HepG2 (cell line): ENCODE results near the gene ZNF91. TPM values are rescaled to one million over a fixed set of nuclear protein-coding genes. Genes with fewer than 3 reads are reported as not detected.

Source experiments
- ATAC-seq: fragments of 200-7000 bp; cut with Tn5 transposase; 3 replicates; pipeline ENCODE4 v1.9.1; 2020; ENCODE audit warnings: mild to moderate bottlenecking, moderate library complexity
- BruUV-seq: library from RNA; stranded (reverse); fragments of 400-500 nt; replicated peaks from 2 replicates; lab custom pipeline; 2021; lab: Mats Ljungman, UMichigan
- CTCF ChIA-PET: fragments of 300-600 bp; formaldehyde crosslinking; extraction: SDS; loops from one replicate; lab custom pipeline; 2021; ENCODE audit warnings: low total read pairs, inconsistent platforms, low intra/inter-chr PET ratio; lab: Yijun Ruan, JAX
- POLR2A ChIA-PET: fragments of 350-600 bp; sonication (Branson Sonifier 250); formaldehyde crosslinking; loops from one replicate; lab custom pipeline; 2020; ENCODE audit warnings: antibody characterized with exemption, inconsistent platforms; lab: Yijun Ruan, JAX
- DNase-seq: peaks from one replicate; pipeline ENCODE4 v3.0.0-alpha.2; 2015; ENCODE audit warnings: low spot score
- FAIRE-seq: peaks from 3 replicates; lab custom pipeline; 2011; peaks lifted over from hg19 to GRCh38; lab: Jason Lieb, UNC
- H2AFZ ChIP-seq: one replicate; pipeline ENCODE4 v1.6.1; 2011; ENCODE audit warnings: low read length, inconsistent platforms
- H3K27ac ChIP-seq: fragments of 300-600 bp; 3 replicates; pipeline ENCODE4 v1.8.0; 2011; ENCODE audit warnings: mixed run types, mild to moderate bottlenecking, mixed read lengths, low read length, inconsistent platforms; ENCODE audit not compliant: insufficient read depth; ENCODE audit errors: extremely low read length
- H3K27me3 ChIP-seq, 2 experiments: fragments of 200-600 bp in 1 of 2; 2 replicates in 1 of 2; 3 replicates in 1 of 2; pipeline versions ENCODE4 v1.6.0 to v1.8.0; 2011; ENCODE audit warnings: low read length in 2 of 2, mild to moderate bottlenecking in 2 of 2, moderate library complexity in 2 of 2, inconsistent platforms in 1 of 2; ENCODE audit not compliant: insufficient read depth in 2 of 2, control insufficient read depth in 1 of 2
- H3K36me3 ChIP-seq, 2 experiments: fragments of 200-600 bp in 1 of 2; replicated peaks in 1 of 2; 2 replicates in 1 of 2; 3 replicates in 1 of 2; pipeline versions ENCODE4 v1.5.1 to v1.8.0; 2011; ENCODE audit warnings: low read length in 2 of 2, inconsistent platforms in 1 of 2; ENCODE audit not compliant: insufficient read depth in 2 of 2, control insufficient read depth in 1 of 2
- H3K4me1 ChIP-seq: 2 replicates; pipeline ENCODE4 v1.5.1; 2012; ENCODE audit warnings: low read length, inconsistent platforms; ENCODE audit not compliant: insufficient read depth
- H3K4me2 ChIP-seq: 2 replicates; pipeline ENCODE4 v1.6.0; 2011; ENCODE audit warnings: low read depth, low read length, inconsistent platforms
- H3K4me3 ChIP-seq, 3 experiments: fragments of 200-600 bp in 1 of 3; sonication (generic), shearing (Covaris generic) in 1 of 3; replicated peaks in 1 of 3; 2 replicates each; pipeline ENCODE4 v1.5.1; 2011 to 2016; ENCODE audit warnings: low read length in 3 of 3, inconsistent platforms in 2 of 3, low read depth in 2 of 3, mild to moderate bottlenecking in 2 of 3, control low read depth in 1 of 3, mixed read lengths in 1 of 3; ENCODE audit not compliant: insufficient read depth in 1 of 3
- H3K79me2 ChIP-seq: one replicate; pipeline ENCODE4 v1.6.1; 2011; ENCODE audit warnings: low read length, inconsistent platforms; ENCODE audit not compliant: insufficient read depth
- H3K9ac ChIP-seq: 2 replicates; pipeline ENCODE4 v1.6.0; 2011; ENCODE audit warnings: mild to moderate bottlenecking, low read depth, low read length, inconsistent platforms; ENCODE audit not compliant: insufficient read depth
- H3K9me3 ChIP-seq: 2 replicates; pipeline ENCODE4 v1.5.1; 2012; ENCODE audit warnings: mild to moderate bottlenecking, low read length
- H4K20me1 ChIP-seq: 2 replicates; pipeline ENCODE4 v1.6.0; 2011; ENCODE audit warnings: inconsistent platforms, mild to moderate bottlenecking, low read length, moderate library complexity; ENCODE audit not compliant: insufficient read depth
- ATRX ChIP-seq: sonication (generic); formaldehyde crosslinking; IDR thresholded peaks from 2 replicates; pipeline ENCODE4 v1.4.0; 2020; ENCODE audit warnings: missing genetic modification reagents, borderline replicate concordance
- KDM6A ChIP-seq: IDR thresholded peaks from 2 replicates; pipeline ENCODE4 v1.6.1; 2016; ENCODE audit warnings: low read depth
- NFRKB ChIP-seq: fragments of 450-650 bp; IDR thresholded peaks from 2 replicates; pipeline ENCODE4 v1.6.1; 2017
- SMARCE1 ChIP-seq: fragments of 450-650 bp; IDR thresholded peaks from 2 replicates; pipeline ENCODE4 v1.6.1; 2017; ENCODE audit warnings: borderline replicate concordance
- SP1 ChIP-seq, 2 experiments: fragments of 450-650 bp in 1 of 2; sonication (generic) in 1 of 2; formaldehyde crosslinking in 1 of 2; IDR thresholded peaks; 2 replicates each; pipeline versions ENCODE4 v1.4.0 to v1.6.1; 2016 to 2020; ENCODE audit warnings: missing genetic modification reagents in 1 of 2
- WIZ ChIP-seq: sonication (generic); formaldehyde crosslinking; IDR thresholded peaks from 2 replicates; pipeline ENCODE4 v1.5.1; 2020; ENCODE audit warnings: mild to moderate bottlenecking, missing genetic modification reagents
- ZNF136 ChIP-seq: sonication (generic); formaldehyde crosslinking; IDR thresholded peaks from 2 replicates; pipeline ENCODE4 v1.8.1; 2022; ENCODE audit warnings: low read depth, mild to moderate bottlenecking, moderate library complexity, missing genetic modification reagents
- ZNF496 ChIP-seq: sonication (generic); formaldehyde crosslinking; IDR thresholded peaks from 2 replicates; pipeline ENCODE4 v1.8.1; 2023; ENCODE audit warnings: mild to moderate bottlenecking, moderate library complexity, missing genetic modification reagents; ENCODE audit not compliant: insufficient replicate concordance
- ZSCAN29 ChIP-seq: sonication (generic); formaldehyde crosslinking; conservative IDR thresholded peaks from 2 replicates; pipeline ENCODE4 v1.4.0; 2020; ENCODE audit warnings: mild to moderate bottlenecking, missing genetic modification reagents
- WGBS: methylation state at CpG from one replicate; pipeline ENCODE4 v1.1.6; 2017; ENCODE audit warnings: low lambda C conversion rate; 5-methylcytosine and 5-hydroxymethylcytosine counted together
- in situ Hi-C: cut with HindIII; loops from 2 replicates; pipeline ENCODE4 v1.10.0; 2017; ENCODE audit warnings: low pct_unique_long_range_greater_than_20kb; ENCODE audit not compliant: extremely low pct_ligation_motif_present
- intact Hi-C: fragments of 100-400 bp; cut with micrococcal nuclease; formaldehyde crosslinking; loops from one replicate; pipeline ENCODE4 v1.10.0; 2022; ENCODE audit not compliant: unreplicated experiment
- polyA plus RNA-seq, 8 experiments: library from polyadenylated mRNA; depleted of rRNA in 3 of 8; stranded (reverse) in 7 of 8; unstranded in 1 of 8; fragments of >200 nt; fragmentation: Illumina TruSeq in 4 of 8; extraction: Trizol in 4 of 8; gene quantifications; 2 replicates each; pipeline versions ENCODE4 v1.2.1 to v1.2.3, GENCODE V29; 2011 to 2016; ENCODE audit warnings: low read depth in 4 of 8, missing spikeins in 1 of 8, mixed read lengths in 1 of 8; ENCODE audit not compliant: insufficient read depth in 1 of 8
- total RNA-seq, 5 experiments: library from RNA; depleted of rRNA; stranded (reverse); fragments of >200 nt; fragmentation: Illumina TruSeq; extraction: Trizol; gene quantifications; 2 replicates each; pipeline ENCODE4 v1.2.3, GENCODE V29; 2016; ENCODE audit warnings: low read depth in 1 of 5
- TF ChIP-seq, protein P1 (sequence below): sonication (generic); formaldehyde crosslinking; IDR thresholded peaks from 2 replicates; pipeline ENCODE4 v1.9.0; 2021; ENCODE audit warnings: mild to moderate bottlenecking, missing genetic modification reagents
- TF ChIP-seq, protein P2 (sequence below): sonication (generic); formaldehyde crosslinking; IDR thresholded peaks from 2 replicates; pipeline ENCODE4 v1.8.0; 2022; ENCODE audit warnings: low read depth, missing genetic modification reagents
- TF ChIP-seq, protein P3 (sequence below): sonication (generic); formaldehyde crosslinking; IDR thresholded peaks from 2 replicates; pipeline ENCODE4 v1.4.0; 2020; ENCODE audit warnings: missing genetic modification reagents
- TF ChIP-seq, protein P4 (sequence below): sonication (generic); formaldehyde crosslinking; IDR thresholded peaks from 2 replicates; pipeline ENCODE4 v1.4.0; 2020; ENCODE audit warnings: missing genetic modification reagents

Gene ZNF91
- total and polyA plus RNA-seq, 2 of the 13 experiments (the other 11 are each of a cell fraction or from before 2014, with no cell fraction given): 19.4 to 21.5 TPM

DNA sequence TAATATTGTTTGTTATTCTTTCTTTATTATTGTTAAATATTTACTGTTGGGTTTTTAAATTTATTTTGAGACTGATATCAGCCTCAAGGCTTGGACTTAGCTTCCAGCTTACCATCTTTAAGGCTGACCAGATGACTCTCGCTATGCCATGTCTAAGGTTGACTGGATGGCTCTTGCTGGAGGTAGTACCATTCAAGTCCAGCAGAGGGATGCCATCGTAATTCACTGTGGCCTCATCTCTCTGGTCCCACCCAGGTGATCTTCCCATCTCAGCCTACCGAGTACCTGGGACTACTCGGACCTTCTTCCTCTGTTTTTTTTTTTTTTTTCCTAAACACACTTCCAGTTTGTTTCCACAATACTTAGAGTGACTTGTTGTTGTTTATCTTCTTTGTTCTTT lies 41.7 kb upstream of the ZNF91 start (continued):
- TF ChIP-seq, protein P1, sequence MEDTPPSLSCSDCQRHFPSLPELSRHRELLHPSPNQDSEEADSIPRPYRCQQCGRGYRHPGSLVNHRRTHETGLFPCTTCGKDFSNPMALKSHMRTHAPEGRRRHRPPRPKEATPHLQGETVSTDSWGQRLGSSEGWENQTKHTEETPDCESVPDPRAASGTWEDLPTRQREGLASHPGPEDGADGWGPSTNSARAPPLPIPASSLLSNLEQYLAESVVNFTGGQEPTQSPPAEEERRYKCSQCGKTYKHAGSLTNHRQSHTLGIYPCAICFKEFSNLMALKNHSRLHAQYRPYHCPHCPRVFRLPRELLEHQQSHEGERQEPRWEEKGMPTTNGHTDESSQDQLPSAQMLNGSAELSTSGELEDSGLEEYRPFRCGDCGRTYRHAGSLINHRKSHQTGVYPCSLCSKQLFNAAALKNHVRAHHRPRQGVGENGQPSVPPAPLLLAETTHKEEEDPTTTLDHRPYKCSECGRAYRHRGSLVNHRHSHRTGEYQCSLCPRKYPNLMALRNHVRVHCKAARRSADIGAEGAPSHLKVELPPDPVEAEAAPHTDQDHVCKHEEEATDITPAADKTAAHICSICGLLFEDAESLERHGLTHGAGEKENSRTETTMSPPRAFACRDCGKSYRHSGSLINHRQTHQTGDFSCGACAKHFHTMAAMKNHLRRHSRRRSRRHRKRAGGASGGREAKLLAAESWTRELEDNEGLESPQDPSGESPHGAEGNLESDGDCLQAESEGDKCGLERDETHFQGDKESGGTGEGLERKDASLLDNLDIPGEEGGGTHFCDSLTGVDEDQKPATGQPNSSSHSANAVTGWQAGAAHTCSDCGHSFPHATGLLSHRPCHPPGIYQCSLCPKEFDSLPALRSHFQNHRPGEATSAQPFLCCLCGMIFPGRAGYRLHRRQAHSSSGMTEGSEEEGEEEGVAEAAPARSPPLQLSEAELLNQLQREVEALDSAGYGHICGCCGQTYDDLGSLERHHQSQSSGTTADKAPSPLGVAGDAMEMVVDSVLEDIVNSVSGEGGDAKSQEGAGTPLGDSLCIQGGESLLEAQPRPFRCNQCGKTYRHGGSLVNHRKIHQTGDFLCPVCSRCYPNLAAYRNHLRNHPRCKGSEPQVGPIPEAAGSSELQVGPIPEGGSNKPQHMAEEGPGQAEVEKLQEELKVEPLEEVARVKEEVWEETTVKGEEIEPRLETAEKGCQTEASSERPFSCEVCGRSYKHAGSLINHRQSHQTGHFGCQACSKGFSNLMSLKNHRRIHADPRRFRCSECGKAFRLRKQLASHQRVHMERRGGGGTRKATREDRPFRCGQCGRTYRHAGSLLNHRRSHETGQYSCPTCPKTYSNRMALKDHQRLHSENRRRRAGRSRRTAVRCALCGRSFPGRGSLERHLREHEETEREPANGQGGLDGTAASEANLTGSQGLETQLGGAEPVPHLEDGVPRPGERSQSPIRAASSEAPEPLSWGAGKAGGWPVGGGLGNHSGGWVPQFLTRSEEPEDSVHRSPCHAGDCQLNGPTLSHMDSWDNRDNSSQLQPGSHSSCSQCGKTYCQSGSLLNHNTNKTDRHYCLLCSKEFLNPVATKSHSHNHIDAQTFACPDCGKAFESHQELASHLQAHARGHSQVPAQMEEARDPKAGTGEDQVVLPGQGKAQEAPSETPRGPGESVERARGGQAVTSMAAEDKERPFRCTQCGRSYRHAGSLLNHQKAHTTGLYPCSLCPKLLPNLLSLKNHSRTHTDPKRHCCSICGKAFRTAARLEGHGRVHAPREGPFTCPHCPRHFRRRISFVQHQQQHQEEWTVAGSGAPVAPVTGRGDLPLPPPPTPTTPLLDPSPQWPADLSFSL (CRISPR knock-in tag): no peak
- TF ChIP-seq SMARCE1: no peak
- TF ChIP-seq ZNF136 (CRISPR knock-in tag): no peak
- no peak for TF ChIP-seq ZNF496 (CRISPR knock-in tag)

DNA sequence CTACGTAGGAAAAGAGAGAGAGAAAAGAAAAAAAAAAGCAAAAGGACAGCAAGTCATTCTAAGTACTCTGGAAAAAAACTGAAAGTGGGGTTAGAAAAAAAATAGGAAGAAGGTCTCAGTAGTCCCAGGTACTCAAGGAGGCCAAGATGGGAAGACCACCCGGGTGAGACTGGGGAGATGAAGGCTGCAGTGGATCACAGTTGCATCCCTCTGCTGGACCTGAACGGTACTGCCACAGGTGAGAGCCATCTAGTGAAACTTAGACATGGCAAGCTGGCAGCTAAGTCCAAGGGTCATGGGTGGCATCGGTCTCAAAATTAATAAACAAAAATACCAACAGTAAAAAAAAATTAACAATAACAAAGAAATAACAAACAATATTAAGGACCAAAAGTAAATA lies 41.0 kb upstream of the ZNF91 start:
- Histone ChIP-seq H3K4me1 (no peaks in the 10 kb centered on the region), H3K9ac (no peak overlapping the region), H4K20me1 (no peaks in the 10 kb centered on the region), H3K4me2 (no peak overlapping the region), H3K79me2 (no peaks in the 10 kb centered on the region), H2AFZ (no peak overlapping the region), H3K27me3 (no peaks in the 10 kb centered on the region), H3K4me3 (no peak overlapping the region), H3K9me3 (peaks cover 52% of the 10 kb centered on the region), H3K27ac (no peak overlapping the region), H3K36me3 (no peaks in the 10 kb centered on the region)
- intact Hi-C loops (no loop called here), in situ Hi-C loops (no loop called here)
- no peak for DNase-seq
- CTCF ChIA-PET: no interaction called here
- FAIRE-seq: no peak
- BruUV-seq: no TSS peak
- no peak for ATAC-seq
- 43% methylated on average over 4 of the region's 4 CpGs for WGBS
- POLR2A ChIA-PET: no interaction called here
- TF ChIP-seq, protein P2, sequence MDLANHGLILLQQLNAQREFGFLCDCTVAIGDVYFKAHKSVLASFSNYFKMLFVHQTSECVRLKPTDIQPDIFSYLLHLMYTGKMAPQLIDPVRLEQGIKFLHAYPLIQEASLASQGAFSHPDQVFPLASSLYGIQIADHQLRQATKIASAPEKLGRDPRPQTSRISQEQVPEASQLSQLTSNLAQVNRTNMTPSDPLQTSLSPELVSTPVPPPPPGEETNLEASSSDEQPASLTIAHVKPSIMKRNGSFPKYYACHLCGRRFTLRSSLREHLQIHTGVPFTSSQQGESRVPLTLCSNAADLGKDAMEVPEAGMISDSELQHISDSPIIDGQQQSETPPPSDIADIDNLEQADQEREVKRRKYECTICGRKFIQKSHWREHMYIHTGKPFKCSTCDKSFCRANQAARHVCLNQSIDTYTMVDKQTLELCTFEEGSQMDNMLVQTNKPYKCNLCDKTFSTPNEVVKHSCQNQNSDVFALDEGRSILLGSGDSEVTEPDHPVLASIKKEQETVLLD (CRISPR knock-in tag): no peak
- no peak for TF ChIP-seq ATRX (CRISPR knock-in tag)
- no peak for TF ChIP-seq KDM6A (CRISPR knock-in tag)
- no peak for TF ChIP-seq NFRKB
- no peak for TF ChIP-seq ZSCAN29 (CRISPR knock-in tag)
- TF ChIP-seq, protein P3, sequence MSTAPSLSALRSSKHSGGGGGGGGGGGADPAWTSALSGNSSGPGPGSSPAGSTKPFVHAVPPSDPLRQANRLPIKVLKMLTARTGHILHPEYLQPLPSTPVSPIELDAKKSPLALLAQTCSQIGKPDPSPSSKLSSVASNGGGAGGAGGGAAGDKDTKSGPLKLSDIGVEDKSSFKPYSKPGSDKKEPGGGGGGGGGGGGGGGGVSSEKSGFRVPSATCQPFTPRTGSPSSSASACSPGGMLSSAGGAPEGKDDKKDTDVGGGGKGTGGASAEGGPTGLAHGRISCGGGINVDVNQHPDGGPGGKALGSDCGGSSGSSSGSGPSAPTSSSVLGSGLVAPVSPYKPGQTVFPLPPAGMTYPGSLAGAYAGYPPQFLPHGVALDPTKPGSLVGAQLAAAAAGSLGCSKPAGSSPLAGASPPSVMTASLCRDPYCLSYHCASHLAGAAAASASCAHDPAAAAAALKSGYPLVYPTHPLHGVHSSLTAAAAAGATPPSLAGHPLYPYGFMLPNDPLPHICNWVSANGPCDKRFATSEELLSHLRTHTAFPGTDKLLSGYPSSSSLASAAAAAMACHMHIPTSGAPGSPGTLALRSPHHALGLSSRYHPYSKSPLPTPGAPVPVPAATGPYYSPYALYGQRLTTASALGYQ (CRISPR knock-in tag): no peak
- TF ChIP-seq, protein P4, sequence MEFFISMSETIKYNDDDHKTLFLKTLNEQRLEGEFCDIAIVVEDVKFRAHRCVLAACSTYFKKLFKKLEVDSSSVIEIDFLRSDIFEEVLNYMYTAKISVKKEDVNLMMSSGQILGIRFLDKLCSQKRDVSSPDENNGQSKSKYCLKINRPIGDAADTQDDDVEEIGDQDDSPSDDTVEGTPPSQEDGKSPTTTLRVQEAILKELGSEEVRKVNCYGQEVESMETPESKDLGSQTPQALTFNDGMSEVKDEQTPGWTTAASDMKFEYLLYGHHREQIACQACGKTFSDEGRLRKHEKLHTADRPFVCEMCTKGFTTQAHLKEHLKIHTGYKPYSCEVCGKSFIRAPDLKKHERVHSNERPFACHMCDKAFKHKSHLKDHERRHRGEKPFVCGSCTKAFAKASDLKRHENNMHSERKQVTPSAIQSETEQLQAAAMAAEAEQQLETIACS: no peak
- TF ChIP-seq SP1 (IDR thresholded peaks at IDR 0.05): no peak
- no peak for TF ChIP-seq SP1 (CRISPR knock-in tag; IDR thresholded peaks at IDR 0.05)
- TF ChIP-seq WIZ (CRISPR knock-in tag): no peak
